Measurements from ENCODE around the gene MYO9B.
A peak's percentile ranks its signal among the peaks of the same experiment; 100 is the strongest.

Gene MYO9B

GRCh38 chr19:17216058-17216670, 140.6 kb downstream of the MYO9B start:
- no peak for TF ChIP-seq CTCF (conservative IDR thresholded peaks at IDR 0.05; ENCODE audit: low read length)
- peak overlapping the region; percentile 84 for H3K4me3 ChIP-seq (ENCODE audit: low read length)
- no peak for DNase-seq (ENCODE audit: low read depth)

- no peak overlapping the region for H3K4me3 ChIP-seq (ENCODE audit: low read length)
- DNase-seq (ENCODE audit: low read depth): no peak
- TF ChIP-seq CTCF (conservative IDR thresholded peaks at IDR 0.05; ENCODE audit: low read length): no peak
Measured at GRCh38 chr19:17219286-17219685, 143.7 kb downstream of the MYO9B start.

- peak; percentile 72 for DNase-seq (ENCODE audit: low read depth)
- no peak for TF ChIP-seq CTCF (conservative IDR thresholded peaks at IDR 0.05; ENCODE audit: low read length)
- no peak overlapping the region for H3K4me3 ChIP-seq (ENCODE audit: low read length)
Measured at GRCh38 chr19:17220207-17220758, 144.7 kb downstream of the MYO9B start.

GRCh38 chr19:17225053-17225452, 149.5 kb downstream of the MYO9B start:
- no peak for DNase-seq (ENCODE audit: low read depth)
- no peak for TF ChIP-seq CTCF (conservative IDR thresholded peaks at IDR 0.05; ENCODE audit: low read length)
- H3K4me3 ChIP-seq (ENCODE audit: low read length): no peak overlapping the region

GRCh38 chr19:17226002-17226933, 150.7 kb downstream of the MYO9B start, which contains the start of gene OCEL1:
Gene OCEL1, plus strand, starts transcription at chr19:17226226. Its CDS starts 22 bp downstream, at chr19:17226248.
- peak; percentile 97 for DNase-seq (ENCODE audit: low read depth)

GRCh38 chr19:17227798-17228367, 152.3 kb downstream of the MYO9B start:
- DNase-seq (ENCODE audit: low read depth): no peak
- no peak overlapping the region for H3K4me3 ChIP-seq (ENCODE audit: low read length)
- TF ChIP-seq CTCF (conservative IDR thresholded peaks at IDR 0.05; ENCODE audit: low read length): no peak

More at GRCh38 chr19:17226002-17226933, 150.7 kb downstream of the MYO9B start, which contains the start of gene OCEL1:
- H3K4me3 ChIP-seq (ENCODE audit: low read length): peak within 1 kb of the TSS; percentile 87
- TF ChIP-seq CTCF (conservative IDR thresholded peaks at IDR 0.05; ENCODE audit: low read length): no peak

Measured in AG10803 (cell line).